ENCODE measurements around the gene RAD51B.
"Not testable (repeated sequence)": the region's sequence is repeated elsewhere in the genome, so short reads cannot be mapped to it uniquely, and the experiment has no call there.

RAD51B gene

DNA sequence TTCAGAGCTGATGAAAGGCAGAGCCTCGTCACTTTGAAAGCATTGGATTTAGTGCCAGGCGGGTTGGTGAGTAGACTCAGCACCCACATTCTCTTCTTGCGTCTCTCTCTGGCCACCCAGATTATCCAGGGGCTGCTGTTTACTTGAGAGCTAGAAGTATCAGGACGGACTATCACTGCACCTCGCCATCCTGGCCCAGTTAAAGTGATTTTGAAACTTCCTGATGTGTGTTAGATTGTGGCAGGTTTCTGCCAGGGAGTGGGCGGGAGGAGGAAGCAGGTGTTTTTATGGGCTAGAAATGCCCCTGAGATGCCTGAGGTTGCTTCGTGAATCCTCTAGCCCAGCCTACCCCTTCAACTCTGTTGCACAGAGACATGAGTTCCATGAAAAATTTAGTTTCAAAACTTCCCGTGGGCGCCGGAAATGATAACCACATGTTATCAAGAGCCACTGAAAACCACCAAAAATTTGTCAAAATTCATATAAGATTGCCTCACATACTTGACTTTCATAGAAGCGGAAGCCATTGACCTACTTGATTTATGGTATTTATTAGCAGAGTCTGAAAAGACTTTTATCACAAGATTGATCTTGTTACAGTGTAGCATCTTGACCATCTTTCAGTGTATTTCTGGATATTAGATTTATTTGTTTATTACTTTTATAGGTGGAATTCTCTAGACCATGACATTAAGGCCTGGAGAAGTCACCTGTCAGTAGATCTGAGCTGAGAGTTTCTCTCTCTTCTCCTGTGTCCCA lies 466.0 kb downstream of the RAD51B start:
- DNase-seq, result no peak

DNA sequence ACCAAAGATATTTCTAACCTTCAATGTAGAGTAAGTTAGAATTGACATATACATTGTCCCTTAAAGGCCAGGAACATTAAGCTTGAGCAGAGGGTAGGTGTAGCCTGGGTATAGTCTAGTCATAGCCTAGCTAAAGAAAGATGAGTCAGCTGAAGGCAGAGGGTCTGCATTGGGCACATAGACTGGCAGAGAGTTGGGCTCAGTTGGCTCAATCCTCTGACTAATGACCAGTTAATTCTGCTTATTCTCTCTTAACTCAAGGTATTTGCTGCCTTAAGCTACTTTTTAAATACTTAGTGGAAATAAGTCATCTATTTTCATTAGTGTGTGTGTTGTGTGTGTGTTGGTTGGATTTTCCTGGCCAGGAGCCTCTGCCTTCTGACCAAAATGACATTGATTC lies 467.1 kb downstream of the RAD51B start:
- DNase-seq, result no peak

DNA sequence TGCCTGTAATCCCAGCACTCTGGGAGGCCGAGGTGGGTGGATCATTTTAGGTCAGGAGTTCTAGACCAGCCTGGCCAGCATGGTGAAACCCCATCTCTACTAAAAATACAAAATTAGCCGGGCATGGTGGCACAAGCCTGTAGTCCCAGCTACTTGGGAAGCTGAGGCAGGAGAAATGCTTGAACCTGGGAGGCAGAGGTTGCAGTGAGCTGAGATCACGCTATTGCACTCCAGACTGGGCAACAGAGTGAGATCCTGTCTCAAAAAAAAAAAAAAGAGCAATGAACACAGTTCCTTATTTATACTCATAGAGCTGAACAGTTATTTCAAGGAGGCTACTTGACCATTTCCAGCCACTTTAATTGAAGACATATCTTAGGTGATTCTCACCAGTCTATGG lies 469.9 kb downstream of the RAD51B start:
- DNase-seq, result not testable (repeated sequence)

DNA sequence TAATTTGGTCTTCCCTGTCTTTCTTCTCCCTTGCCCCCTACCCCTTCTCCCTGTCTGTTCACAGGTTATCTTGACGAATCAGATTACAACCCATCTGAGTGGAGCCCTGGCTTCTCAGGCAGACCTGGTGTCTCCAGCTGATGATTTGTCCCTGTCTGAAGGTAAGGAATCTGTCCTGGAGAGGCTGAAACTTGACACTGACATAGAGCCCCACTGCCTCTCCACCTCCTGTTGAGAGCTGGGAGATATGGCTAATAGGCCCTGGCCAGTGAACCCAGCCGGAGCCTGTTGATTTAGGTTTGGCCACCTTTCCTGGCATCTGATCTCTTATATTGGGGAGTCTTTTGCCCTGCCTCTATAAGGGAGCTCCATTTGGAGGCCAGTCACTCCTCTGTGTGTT lies 472.2 kb downstream of the RAD51B start:
- DNase-seq, result peak; percentile 54

DNA sequence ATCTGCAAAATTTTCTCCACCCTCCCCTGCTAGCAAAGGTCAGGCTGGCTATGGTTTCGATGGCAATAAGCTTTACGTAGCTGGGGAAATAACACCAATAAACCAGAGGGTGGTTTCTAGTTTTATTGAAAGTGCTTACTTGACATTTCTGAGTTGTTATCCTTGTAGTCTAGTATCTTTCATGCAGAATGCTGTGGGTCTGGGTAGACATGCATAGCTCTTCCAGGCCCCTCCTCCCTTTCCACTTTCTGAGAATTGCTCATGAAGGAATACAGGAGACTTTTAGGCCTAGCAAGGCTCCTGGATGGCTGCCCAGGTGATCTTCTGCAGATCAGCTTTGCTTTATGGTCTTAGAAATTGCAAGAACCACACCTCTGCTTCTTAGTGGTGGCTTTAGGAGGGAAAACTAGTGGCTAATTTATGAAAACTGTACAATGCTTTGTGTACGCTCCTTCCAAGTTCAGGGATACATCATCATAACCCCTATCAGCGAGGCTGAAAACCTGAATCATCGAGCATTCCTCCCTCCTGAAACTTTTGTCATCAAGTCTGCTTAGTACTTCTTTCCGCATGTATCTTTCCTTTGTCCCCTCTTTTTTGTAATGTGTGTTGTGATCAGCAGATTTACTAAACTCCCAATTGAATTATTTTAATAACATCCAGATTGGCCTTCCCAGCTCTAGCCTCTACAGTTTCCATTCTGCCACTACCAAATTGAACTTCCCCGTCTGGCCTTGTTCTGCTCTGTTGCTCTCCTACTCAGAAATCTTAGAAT lies 473.0 kb downstream of the RAD51B start:
- DNase-seq, result no peak

DNA sequence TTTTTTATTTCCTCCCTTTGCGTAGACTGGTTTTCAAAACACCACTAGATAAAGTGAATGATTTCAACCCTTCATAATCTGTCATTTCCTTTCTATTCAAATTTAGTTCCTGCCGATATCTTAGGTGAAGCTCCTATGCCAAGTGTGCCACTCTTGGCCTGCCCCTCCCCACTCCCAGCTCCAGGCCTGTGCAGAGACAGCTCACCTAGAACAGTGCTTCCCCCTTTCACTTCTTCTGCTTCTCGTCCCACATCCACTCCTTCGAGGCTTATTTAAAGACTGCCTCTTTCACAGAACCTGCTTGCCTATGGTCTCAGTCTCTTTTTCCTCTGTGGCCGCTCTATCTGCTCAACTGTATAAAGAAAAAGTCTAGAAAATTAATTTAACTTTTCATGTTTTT lies 473.8 kb downstream of the RAD51B start:
- DNase-seq, result no peak

DNA sequence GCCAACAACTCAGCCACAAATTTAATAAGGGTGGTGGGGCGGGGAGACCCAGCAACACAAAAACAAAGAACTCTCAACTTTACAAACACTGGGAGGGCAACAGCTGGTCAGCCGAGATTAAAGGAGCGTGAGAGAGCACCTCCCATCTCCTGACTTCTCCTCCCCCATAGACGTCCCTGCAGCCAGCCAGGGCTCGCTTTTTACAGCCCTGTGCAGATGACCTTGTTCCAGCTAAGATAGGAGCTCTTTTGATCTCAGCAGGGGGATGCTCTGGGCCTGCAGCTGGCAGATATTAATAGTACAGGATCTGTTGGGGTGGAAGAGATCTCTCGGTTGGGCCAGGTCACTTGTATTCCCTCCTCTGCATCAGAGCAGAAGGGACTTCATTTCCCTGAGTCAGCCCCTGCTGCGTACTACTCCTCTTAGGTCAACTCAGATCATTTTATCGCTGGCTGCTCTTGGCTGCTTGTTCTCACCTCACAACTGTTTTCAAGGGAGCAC lies 475.8 kb downstream of the RAD51B start:
- DNase-seq, result no peak

DNA sequence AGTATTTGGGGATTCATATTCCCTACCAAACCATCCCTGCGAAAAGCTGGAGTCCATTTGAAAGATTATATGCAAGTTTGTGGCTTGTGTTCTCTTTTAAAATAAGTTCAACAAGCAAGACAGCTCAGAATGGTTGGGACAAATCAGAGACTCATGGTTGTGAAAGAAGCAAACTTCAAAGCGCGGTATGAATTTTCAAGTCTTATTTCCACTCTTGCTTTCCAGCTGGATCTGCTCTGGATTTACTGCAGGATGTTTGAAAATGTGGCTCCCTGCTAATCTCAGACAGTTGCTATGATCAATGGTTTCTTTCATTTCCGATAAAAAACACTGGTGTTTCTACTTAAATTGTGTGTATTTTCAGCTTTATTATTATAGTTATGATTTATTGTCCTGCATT lies 477.5 kb downstream of the RAD51B start:
- DNase-seq, result no peak

DNA sequence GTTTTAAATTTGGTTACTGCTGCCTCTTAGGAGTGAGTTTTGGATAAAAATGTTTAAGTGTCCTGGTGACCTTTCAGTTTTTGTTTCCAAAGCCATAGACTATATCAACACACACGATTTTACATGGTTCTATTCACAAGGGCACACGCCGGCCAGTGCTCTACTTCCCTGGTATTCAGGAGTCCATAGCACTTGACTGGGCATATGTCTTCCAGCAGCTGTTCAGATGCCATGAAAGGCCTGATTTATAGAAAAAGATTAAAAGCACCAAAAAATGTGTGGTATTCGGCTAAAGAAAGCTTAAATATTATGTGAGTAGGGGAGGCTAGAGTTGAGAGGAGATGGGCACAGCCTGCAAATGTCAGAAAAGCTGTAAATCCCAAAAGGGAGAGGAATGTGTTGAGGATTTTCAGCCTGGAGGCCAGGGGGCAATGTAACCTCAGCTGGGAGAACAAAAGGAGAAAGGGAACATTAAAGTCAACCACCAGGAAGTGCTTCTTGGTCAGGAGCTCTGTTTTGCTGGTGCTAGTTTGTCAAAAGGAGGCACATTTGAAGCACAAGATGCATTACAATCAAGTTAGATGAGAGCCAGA lies 478.4 kb downstream of the RAD51B start:
- no peak for DNase-seq

DNA sequence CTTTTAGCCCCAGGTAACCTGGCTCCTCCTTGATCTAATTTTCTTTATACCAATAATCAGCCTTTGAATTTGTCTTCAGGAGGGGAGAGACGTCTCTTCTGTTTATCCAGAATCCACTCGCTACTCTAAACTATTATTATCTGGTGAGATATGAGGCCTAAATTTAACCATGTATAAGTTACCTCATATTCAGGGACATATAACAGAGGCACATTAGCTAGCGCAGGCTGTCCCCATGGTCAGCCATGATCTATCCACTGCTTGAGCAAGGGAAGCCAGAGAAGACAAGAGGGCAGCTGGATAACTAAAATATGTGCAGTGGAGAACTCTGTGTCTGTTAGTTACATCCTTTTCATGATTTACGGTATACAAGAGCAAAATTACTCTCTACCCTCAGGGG lies 481.0 kb downstream of the RAD51B start:
- DNase-seq, result no peak

DNA sequence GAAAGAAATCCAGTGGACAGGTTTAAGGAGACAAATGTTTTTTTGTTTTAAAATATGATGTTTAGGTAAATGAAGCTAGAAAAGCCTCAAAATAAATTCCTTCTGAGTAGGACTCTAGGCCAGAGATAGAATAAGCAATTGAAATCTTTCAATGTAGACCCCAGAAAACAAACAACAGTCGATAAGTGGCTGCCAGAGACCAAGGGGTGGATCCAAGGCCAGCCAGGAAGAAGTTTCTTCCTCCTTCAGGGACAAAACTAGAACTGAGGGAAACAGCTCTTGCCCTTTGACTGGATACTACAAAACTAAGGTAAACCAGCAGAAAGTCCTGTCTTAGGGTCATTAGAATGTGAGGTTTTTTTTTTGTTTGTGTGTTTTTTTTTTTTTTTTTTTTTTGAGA lies 481.6 kb downstream of the RAD51B start:
- DNase-seq, result no peak

DNA sequence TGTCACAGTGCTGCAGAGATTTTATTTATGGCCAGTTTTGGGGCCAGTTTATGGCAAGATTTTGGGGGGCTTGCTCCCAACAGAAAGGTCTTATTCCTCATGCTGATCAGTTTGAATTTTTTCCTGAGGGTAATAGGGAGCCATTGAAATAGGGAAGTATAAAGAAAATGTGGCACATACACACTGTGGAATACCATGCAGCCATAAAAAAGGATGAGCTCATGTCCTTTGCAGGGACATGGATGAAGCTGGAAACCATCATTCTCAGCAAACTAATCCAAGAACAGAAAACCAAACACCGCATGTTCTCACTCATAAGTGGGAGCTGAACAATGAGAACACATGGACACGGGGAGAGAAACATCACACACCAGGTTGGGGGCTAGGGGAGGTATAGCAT lies 483.4 kb downstream of the RAD51B start:
- not testable (repeated sequence) for DNase-seq

DNA sequence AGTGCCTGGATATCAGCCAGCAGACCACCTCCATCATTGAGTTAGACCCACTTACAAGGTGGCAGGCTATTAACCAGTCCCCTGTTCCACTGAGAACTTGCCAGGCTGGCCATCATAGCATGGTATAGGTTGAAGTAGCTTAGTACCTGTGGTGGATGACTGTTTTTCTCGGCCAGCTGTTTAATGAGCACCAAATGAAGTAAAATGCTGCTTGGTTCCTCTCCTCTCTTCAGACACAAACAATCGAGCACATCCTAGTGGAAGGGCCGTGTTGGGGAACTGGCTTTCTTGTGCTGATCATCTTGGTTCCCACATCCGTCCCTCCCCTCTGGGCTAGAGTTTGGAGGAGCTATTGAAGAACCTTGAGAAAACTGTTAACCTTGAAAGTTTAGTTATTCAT lies 486.2 kb downstream of the RAD51B start:
- DNase-seq, result no peak

DNA sequence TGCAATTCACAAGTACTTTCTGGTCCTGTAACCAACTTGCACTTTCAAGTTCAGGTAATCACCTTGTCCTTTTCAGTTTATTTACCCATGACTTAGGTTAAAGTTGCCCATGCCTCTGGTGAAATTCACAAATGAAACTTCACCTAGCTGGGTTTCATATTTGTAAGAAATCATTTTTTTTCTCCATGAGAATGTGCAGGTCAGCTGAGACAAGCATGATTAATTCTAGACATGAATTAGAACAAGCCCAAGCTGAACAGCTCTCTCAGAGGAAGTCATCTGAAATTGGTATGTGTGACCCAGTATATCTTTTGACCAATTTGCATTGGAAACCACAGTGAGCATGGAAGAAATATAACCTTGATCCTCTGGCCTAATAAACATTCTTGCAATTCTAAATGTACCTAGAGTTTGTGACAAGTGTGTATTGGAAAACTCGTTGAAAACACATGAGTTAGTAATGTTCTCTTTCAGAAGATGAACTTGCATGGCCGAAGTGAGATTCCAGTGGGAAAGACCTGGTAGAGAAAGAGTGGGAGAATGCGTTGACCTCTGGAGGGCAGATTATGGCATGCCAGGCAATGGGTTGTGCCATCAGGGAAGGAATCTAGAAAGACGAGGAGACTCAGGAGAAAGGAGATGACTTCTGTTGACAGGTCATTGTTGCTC lies 486.8 kb downstream of the RAD51B start:
- DNase-seq, result no peak

DNA sequence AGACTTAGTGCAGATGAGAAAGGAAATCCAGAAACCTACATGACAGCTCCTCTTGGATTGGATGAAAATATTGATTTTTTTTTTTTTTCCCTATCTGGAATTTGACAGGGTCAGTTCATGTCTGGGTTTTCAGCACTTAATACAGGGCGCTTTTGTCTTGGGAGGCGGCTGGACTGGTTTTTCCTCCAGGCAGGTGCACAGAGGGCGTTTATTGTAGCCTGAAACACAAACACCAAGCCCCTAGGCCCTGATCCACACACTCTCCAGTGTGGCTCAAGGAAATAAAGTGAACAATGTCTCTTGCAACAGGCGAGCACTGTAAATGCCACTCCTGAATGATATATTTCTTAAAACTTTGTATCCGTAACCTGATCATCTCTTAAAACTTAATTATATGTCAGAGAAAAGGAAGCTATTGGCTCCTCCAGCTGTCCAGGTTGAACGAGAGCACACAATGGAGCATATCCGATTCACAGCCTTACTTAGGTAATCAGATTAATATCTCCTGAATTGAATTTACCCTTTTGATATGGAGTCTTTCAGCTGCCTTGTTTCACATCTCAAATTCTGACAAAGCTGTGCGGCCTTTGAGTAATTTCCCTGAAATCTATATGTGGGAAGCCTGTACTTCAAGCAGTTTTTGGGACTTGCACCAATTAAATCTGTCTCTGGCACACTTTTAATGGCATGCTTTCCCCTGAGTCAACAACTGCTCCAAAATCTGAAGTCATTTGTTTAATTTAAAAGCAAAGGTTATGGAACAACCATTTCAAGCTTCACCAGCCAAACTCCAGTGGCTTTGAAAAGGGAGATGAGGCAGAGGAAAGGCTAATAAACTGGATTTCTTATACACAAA lies 487.6 kb downstream of the RAD51B start:
- DNase-seq, result peak; percentile 94

DNA sequence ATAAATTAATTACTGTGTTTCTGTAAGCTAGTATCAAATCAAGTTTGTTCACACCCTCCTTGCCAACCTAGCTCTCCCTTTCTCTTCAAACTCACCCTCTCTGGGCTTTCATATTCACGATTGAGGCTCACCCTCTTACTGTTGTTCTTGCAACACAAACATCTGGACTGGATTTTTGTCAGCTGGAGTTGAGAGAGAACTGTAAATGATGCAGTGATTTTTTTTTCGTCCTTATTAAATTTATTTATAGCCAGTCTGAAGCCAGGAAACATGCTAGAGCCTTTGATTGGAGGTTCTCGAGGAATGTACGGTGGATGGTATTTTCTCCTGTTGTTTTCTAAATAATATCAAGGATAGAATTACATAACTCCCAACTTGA lies 488.2 kb downstream of the RAD51B start:
- DNase-seq, result peak; percentile 89

DNA sequence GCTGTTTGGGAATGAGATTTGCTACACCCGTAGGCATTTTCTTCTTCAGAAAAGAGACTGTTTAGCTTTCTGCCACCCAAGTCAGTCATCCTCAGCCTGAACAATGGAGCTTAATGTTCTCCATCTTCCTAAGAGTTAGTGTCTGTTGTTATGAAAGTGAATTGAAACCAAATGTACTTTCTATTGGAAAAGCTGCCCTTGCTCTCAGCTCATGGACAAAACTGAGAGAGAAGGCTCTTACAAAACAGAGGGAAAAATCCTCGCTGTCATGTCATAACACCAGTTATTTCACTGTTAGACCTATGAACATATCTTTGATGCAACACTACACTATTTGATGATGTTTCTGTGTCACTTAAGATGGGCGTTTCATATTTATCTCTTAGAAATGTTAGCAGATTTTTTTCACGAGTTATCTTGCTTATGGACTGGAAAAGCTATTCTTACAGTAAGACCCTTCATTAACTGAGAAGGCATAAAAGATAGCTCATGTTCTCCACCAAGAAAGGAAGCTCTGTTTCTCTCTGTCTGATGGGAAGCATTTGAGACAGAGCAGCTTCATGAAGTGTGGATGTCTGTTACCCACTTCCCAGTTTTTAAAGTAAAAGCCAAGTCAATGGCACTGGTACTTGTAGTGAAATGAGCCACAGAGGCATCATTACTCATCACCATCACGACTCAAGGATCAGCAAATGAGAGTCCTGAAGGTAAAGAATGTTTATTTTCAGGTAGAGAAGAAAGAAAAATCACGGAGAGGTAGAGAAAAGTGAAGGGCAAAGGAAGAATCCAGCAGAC lies 489.3 kb downstream of the RAD51B start:
- no peak for DNase-seq

DNA sequence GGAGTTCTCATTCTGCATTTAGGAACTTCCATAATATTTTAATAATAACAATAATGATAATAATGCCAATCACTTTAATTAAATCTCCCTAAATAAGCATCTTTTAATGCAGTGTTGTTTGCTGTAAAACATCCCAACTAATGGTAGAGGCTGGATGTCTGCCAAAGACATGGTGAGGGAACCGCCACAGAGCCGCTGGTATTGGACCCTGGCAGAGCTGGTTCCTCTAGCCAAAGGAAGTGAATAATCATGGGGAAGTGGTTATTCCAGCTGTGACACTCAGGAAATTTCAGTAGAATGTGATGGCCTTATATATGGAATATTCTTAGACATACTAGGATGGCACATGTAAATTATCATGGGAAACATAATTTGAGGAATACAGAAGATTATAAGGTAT lies 490.0 kb downstream of the RAD51B start:
- DNase-seq, result no peak

DNA sequence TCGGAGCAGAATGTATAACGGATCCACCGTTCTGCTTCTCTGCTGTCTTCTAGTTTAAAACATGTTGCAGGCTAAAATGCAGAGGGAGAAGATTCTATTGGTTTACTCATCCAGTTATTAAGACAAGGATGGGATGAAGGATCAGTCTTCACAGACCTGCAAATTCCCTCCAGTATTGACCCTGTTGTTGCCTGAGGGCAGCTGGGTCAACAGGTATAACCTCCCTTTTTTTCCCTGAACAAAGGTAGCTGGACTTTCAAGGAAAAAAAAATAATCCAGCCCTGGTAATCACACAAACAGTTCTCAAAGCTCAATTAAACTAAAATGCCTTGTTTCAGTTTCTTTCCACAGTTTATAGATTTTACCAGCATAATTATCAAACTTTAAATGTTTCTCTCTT lies 492.7 kb downstream of the RAD51B start:
- no peak for DNase-seq

DNA sequence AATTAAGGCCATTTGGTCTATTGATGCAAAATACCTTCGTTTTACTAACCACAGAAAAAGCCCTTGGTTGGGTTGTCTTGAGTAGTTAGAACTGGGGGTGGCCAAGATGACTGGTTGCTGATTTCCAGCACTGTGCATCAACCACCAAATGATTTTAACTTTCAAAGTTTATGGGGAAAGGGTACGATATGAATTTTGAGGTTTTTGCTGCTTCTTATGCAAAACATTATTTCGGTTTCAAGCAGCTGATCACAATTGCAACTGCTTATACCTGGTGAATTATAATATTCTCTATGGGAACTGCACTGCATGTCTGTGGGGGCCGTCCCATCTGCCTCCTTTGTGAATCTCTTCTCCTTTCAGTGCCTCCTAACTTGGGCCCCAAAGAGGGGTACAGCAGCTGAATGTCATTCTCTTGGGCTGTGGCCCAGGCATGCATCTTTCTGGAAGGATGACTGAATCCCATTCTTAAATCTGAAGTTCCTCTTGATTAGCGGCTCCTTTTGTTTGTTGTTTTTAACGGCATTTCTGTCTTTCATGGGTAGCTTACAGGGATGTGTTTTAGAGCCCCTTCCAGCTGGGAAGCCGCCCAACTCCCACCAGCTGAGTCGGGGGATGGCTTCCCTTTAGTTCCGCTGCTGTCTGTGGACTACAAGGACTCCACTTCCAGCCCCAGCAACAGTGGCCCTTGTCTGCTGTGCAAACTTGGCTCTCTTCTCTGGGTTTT lies 493.5 kb downstream of the RAD51B start:
- DNase-seq, result no peak

DNA sequence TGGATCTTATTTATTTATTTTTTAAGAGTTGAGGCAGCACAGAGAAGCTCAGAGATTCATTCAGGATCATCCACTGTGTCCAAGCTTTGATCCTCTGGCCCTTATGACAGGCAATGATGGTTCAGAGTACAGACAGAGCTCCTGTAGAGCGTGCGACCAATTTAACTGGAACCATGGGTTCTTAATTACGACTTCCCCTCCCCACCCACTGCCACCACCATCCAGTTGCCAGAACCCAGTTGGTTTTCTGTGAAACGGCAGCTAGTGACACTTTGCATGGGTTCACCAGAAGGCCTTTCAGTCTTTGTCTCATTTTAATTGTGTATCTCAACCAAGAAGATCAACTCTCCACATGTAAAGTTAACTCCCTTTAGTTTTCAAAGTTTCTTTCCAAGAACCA lies 495.1 kb downstream of the RAD51B start:
- no peak for DNase-seq

All from NCI-H1092 treated with DMSO at 0.1 percent for 48 hours (cell line).